A549 (cell line): ENCODE measurements around the gene GALNT7. TPM values are rescaled to one million over a fixed set of nuclear protein-coding genes. Genes with fewer than 3 reads are reported as not detected.

ENCODE experiments used
- ATAC-seq, 2 experiments: fragments of 200-7000 bp in 1 of 2; fragments of >200 bp in 1 of 2; cut with Nextera tagmentation in 1 of 2; cut with Tn5 transposase in 1 of 2; 3 replicates each; pipeline versions ENCODE4 v1.8.0 to v1.9.1; 2018 to 2020; ENCODE audit warnings: mild to moderate bottlenecking in 1 of 2, moderate library complexity in 1 of 2
- CTCF ChIA-PET: fragments of 300-600 bp; sonication (Branson Sonifier 250); formaldehyde crosslinking; extraction: SDS; loops from one replicate; lab custom pipeline; 2021; ENCODE audit warnings: antibody characterized with exemption, inconsistent platforms; lab: Yijun Ruan, JAX
- POLR2A ChIA-PET: fragments of 350-600 bp; formaldehyde crosslinking; extraction: SDS; loops from one replicate; lab custom pipeline; 2021; ENCODE audit warnings: antibody characterized with exemption, inconsistent platforms; lab: Yijun Ruan, JAX
- DNase-seq, 2 experiments: peaks; one replicate each; pipeline versions ENCODE4 v3.0.0 to v3.0.0-alpha.2; 2011 to 2016; ENCODE audit warnings: low read depth in 1 of 2, low spot score in 1 of 2
- FAIRE-seq: peaks from 2 replicates; lab custom pipeline; 2011; peaks lifted over from hg19 to GRCh38; lab: Jason Lieb, UNC
- H3K27ac ChIP-seq, 2 experiments: fragments of >200 bp; sonication (Bioruptor Twin); formaldehyde crosslinking; 3 replicates each; pipeline ENCODE4 v1.5.1; 2016 to 2017
- H3K4me1 ChIP-seq: fragments of >200 bp; sonication (Bioruptor Twin); formaldehyde crosslinking; 3 replicates; pipeline ENCODE4 v1.6.1; 2016
- H3K4me2 ChIP-seq: fragments of >200 bp; sonication (Bioruptor Twin); formaldehyde crosslinking; 3 replicates; pipeline ENCODE4 v1.6.1; 2016
- H3K4me3 ChIP-seq: fragments of >200 bp; sonication (Bioruptor Twin); formaldehyde crosslinking; 3 replicates; pipeline ENCODE4 v1.5.1; 2016
- H3K9me3 ChIP-seq: fragments of >200 bp; sonication (Bioruptor Twin); formaldehyde crosslinking; 3 replicates; pipeline ENCODE4 v1.6.1; 2016
- BHLHE40 ChIP-seq: IDR thresholded peaks from 2 replicates; pipeline ENCODE4 v1.6.1; 2012; ENCODE audit warnings: low read depth, low read length, inconsistent platforms
- CBX2 ChIP-seq: fragments of 200-600 bp; sonication (generic); IDR thresholded peaks from 2 replicates; pipeline ENCODE4 v1.6.1; 2016; ENCODE audit warnings: low read depth, mild to moderate bottlenecking, borderline replicate concordance
- CEBPB ChIP-seq, 2 experiments: fragments of >200 bp in 1 of 2; sonication (Bioruptor Twin) in 1 of 2; formaldehyde crosslinking in 1 of 2; IDR thresholded peaks; 2 replicates each; pipeline ENCODE4 v1.6.1; 2012 to 2016
- CHD2 ChIP-seq: fragments of 150-350 bp; IDR thresholded peaks from 2 replicates; pipeline ENCODE4 v1.6.1; 2014; ENCODE audit warnings: low read length; ENCODE audit not compliant: partially characterized antibody
- CTCF ChIP-seq: fragments of >200 bp; sonication (Bioruptor Twin); formaldehyde crosslinking; IDR thresholded peaks from 3 replicates; pipeline ENCODE4 v1.5.1; 2016
- E2F6 ChIP-seq: IDR thresholded peaks from 2 replicates; pipeline ENCODE4 v1.6.1; 2012; ENCODE audit warnings: low read depth, borderline replicate concordance
- EP300 ChIP-seq, 2 experiments: fragments of >200 bp; sonication (Bioruptor Twin); formaldehyde crosslinking; IDR thresholded peaks; 2 replicates in 1 of 2; 3 replicates in 1 of 2; pipeline ENCODE4 v1.6.1; 2016 to 2017
- ESRRA ChIP-seq: fragments of 150-350 bp; IDR thresholded peaks from 2 replicates; pipeline ENCODE4 v1.6.1; 2014; ENCODE audit warnings: mild to moderate bottlenecking, low read length, borderline replicate concordance
- FOSB ChIP-seq: fragments of 250-450 bp; sonication (Bioruptor Pico); IDR thresholded peaks from 2 replicates; pipeline ENCODE4 v1.5.0; 2020; ENCODE audit warnings: mild to moderate bottlenecking, moderate library complexity
- FOSL2 ChIP-seq, 2 experiments: fragments of 450-650 bp in 1 of 2; fragments of >200 bp in 1 of 2; sonication (Bioruptor Twin) in 1 of 2; formaldehyde crosslinking; IDR thresholded peaks; 2 replicates each; pipeline versions ENCODE4 v1.5.0 to v1.6.1; 2016 to 2020; ENCODE audit warnings: mild to moderate bottlenecking in 1 of 2, moderate library complexity in 1 of 2
- HDAC2 ChIP-seq: fragments of 200-600 bp; sonication (generic); IDR thresholded peaks from 2 replicates; pipeline ENCODE4 v1.6.1; 2016
- HEYL ChIP-seq: fragments of 250-450 bp; sonication (Bioruptor Pico); IDR thresholded peaks from 2 replicates; pipeline ENCODE4 v1.8.0; 2021; ENCODE audit warnings: mild to moderate bottlenecking, moderate library complexity
- JUN ChIP-seq, 2 experiments: fragments of >200 bp; sonication (Bioruptor Twin); formaldehyde crosslinking; IDR thresholded peaks; 2 replicates in 1 of 2; 3 replicates in 1 of 2; pipeline ENCODE4 v1.6.1; 2016 to 2017
- MAFK ChIP-seq: fragments of 450-650 bp; IDR thresholded peaks from 2 replicates; pipeline ENCODE4 v1.6.1; 2014; ENCODE audit not compliant: partially characterized antibody
- MAX ChIP-seq: IDR thresholded peaks from 2 replicates; pipeline ENCODE4 v1.6.1; 2012
- NPAS2 ChIP-seq: fragments of 250-450 bp; sonication (Bioruptor Pico); IDR thresholded peaks from 2 replicates; pipeline ENCODE4 v1.8.0; 2022; ENCODE audit warnings: mild to moderate bottlenecking, moderate library complexity, borderline replicate concordance
- NR3C1 ChIP-seq: fragments of >200 bp; sonication (Bioruptor Twin); formaldehyde crosslinking; IDR thresholded peaks from 3 replicates; pipeline ENCODE4 v1.6.1; 2017
- POLR2A ChIP-seq: IDR thresholded peaks from 2 replicates; pipeline ENCODE4 v1.6.1; 2012; ENCODE audit warnings: mild to moderate bottlenecking, low read length
- POLR2AphosphoS2 ChIP-seq: conservative IDR thresholded peaks from 2 replicates; pipeline ENCODE4 v1.6.1; 2012; ENCODE audit warnings: low read length, improper control_type of control experiment, inconsistent platforms
- TP53 ChIP-seq: fragments of 250-450 bp; sonication (Bioruptor Pico); IDR thresholded peaks from 2 replicates; pipeline ENCODE4 v1.5.0; 2021; ENCODE audit warnings: mild to moderate bottlenecking, moderate library complexity
- ZSCAN20 ChIP-seq: fragments of 250-450 bp; sonication (Bioruptor Pico); IDR thresholded peaks from 2 replicates; pipeline ENCODE4 v1.8.0; 2022; ENCODE audit warnings: mild to moderate bottlenecking, moderate library complexity
- WGBS: methylation state at CpG from one replicate; pipeline ENCODE4 v1.1.6; 2017; ENCODE audit errors: missing lambda C conversion rate; 5-methylcytosine and 5-hydroxymethylcytosine counted together
- polyA plus RNA-seq, 4 experiments: library from polyadenylated mRNA; depleted of rRNA in 3 of 4; stranded (reverse); fragments of >200 nt; fragmentation: RNase III in 1 of 4; extraction: RNeasy Plus Mini Kit Qiagen cat#74134 plus additional on column Dnase treatment in 1 of 4; gene quantifications; 2 replicates in 3 of 4; 3 replicates in 1 of 4; pipeline ENCODE4 v1.2.3, GENCODE V29; 2011 to 2017

GALNT7 gene
- polyA plus RNA-seq, 2 of the 4 experiments (the other 2 are of a cell fraction): 28.8 to 63.6 TPM

GRCh38 chr4:173269280-173269679 is 100.7 kb downstream of the GALNT7 start:
- 97% methylated on average over 3 of the region's 3 CpGs for WGBS
- CTCF ChIA-PET: interaction anchor here (2.0 kb wide), 1 partner anchor 11 kb away, joined by 6 read pairs; no protein-coding TSS in a partner anchor
- H3K4me2 ChIP-seq: no peak overlapping the region
- POLR2A ChIA-PET: no interaction called here
- no peaks in the 10 kb centered on the region for H3K9me3 ChIP-seq
- H3K4me1 ChIP-seq: no peaks in the 10 kb centered on the region
- no peak for TF ChIP-seq TP53 (CRISPR knock-in tag)
- no peak overlapping the region for H3K4me3 ChIP-seq
- DNase-seq (no peak), FAIRE-seq (no peak), ATAC-seq (no peak)
- no peak overlapping the region for H3K27ac ChIP-seq

- TF ChIP-seq CHD2 (no peak), CBX2 (no peak), FOSB (CRISPR knock-in tag) (no peak), CEBPB (IDR thresholded peaks at IDR 0.05) (no peak), ESRRA (no peak)
- POLR2A ChIA-PET: no interaction called here
- 85% methylated on average over 4 of the region's 4 CpGs for WGBS
- Histone ChIP-seq H3K27ac (no peak overlapping the region), H3K4me3 (no peak overlapping the region), H3K9me3 (no peaks in the 10 kb centered on the region), H3K4me1 (no peaks in the 10 kb centered on the region), H3K4me2 (no peak overlapping the region)
- FAIRE-seq (no peak), ATAC-seq (no peak), DNase-seq (no peak)
- CTCF ChIA-PET: interaction anchor here (1.1 to 2.0 kb wide), 3 partner anchors 12 to 257 kb away, joined by 3 to 6 read pairs (median 3); no protein-coding TSS in a partner anchor
Measured at GRCh38 chr4:173270312-173271027, 101.9 kb downstream of the GALNT7 start.

GRCh38 chr4:173272314-173272713 is 103.7 kb downstream of the GALNT7 start:
- ChIA-PET POLR2A (no interaction called here), CTCF (no interaction called here)
- 88% methylated on average over 5 of the region's 5 CpGs for WGBS
- FAIRE-seq (no peak), ATAC-seq (no peak), DNase-seq (no peak)
- Histone ChIP-seq H3K4me2 (no peak overlapping the region), H3K9me3 (no peaks in the 10 kb centered on the region), H3K4me3 (no peak overlapping the region), H3K4me1 (no peaks in the 10 kb centered on the region), H3K27ac (no peak overlapping the region)
- no peak for TF ChIP-seq MAFK
- TF ChIP-seq JUN (IDR thresholded peaks at IDR 0.05): no peak
- no peak for TF ChIP-seq MAX
- TF ChIP-seq ESRRA: no peak
- TF ChIP-seq HDAC2: no peak
- no peak for TF ChIP-seq ZSCAN20
- no peak for TF ChIP-seq EP300 (IDR thresholded peaks at IDR 0.05)
- TF ChIP-seq FOSL2 (IDR thresholded peaks at IDR 0.05): no peak
- no peak for TF ChIP-seq FOSL2 (CRISPR knock-in tag; IDR thresholded peaks at IDR 0.05)
- TF ChIP-seq HEYL (CRISPR knock-in tag): no peak

- no peak overlapping the region for H3K4me2 ChIP-seq
- ATAC-seq: no peak
- no peaks in the 10 kb centered on the region for H3K9me3 ChIP-seq
- TF ChIP-seq NR3C1 (no peak), POLR2AphosphoS2 (no peak), CTCF (no peak), BHLHE40 (no peak), NPAS2 (CRISPR knock-in tag) (no peak), E2F6 (no peak), POLR2A (no peak), HEYL (CRISPR knock-in tag) (no peak)
- no peak for DNase-seq
- POLR2A ChIA-PET: no interaction called here
- 48% methylated on average over 1 of the region's 1 CpG for WGBS
- CTCF ChIA-PET: no interaction called here
- H3K4me3 ChIP-seq: no peak overlapping the region
- no peak overlapping the region for H3K27ac ChIP-seq
- FAIRE-seq: no peak
- H3K4me1 ChIP-seq: no peaks in the 10 kb centered on the region
Measured at GRCh38 chr4:173272996-173273395, 104.4 kb downstream of the GALNT7 start.
